Activated CD8-positive, alpha-beta memory T cell treated with anti-CD3 and anti-CD28 coated beads for 4 hours (primary cell): ENCODE results near the gene ARVCF.

Source experiments
- DNase-seq, 2 donors: peaks; one replicate each; pipeline ENCODE4 v3.0.0-alpha.2; 2020; ENCODE audit warnings: low read depth in 2 of 2

ARVCF gene

DNA sequence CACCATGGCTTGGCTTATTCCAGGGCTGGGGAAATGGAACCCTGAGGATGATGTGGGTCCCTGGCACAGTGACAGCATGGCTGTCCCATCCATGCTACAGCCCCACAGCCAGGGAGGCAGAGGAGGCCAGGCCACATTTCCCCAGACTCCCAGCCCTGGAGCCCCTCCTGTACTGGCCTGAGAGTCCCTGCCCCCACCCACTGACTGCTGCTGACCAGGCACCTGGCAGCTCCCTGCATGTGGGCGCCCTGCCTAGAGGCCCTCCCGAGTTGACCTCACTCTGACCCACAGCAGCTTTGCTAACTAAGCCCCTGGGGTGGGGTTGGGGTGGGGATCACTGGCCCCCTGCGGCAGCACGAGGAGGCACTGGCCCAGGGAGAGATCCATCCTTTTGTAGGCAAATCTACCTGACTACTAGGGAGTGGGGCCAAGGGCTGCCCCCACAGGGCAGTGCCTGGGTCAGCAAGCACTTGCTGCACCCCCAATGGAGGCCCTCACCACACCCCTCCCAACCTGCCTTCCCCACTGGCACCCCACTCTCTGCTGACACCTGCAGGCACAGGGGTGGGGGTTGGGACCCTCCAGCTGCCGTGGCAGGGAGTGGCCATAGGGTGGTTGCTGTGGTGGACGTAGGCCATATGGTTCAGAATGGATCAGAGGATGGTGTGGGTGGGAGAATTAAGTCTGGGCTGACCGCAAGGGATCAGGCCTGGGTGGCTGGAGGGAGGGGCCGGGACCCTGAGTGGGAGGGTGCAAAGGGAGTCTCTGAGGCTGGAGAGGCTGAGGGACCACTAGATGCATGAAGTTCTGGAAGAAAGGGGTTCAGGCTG, 17.4 kb downstream of the ARVCF start:
- DNase-seq, result no peak

GRCh38 chr22:19998232-19998951, 18.2 kb downstream of the ARVCF start:
- DNase-seq, result no peak

DNA sequence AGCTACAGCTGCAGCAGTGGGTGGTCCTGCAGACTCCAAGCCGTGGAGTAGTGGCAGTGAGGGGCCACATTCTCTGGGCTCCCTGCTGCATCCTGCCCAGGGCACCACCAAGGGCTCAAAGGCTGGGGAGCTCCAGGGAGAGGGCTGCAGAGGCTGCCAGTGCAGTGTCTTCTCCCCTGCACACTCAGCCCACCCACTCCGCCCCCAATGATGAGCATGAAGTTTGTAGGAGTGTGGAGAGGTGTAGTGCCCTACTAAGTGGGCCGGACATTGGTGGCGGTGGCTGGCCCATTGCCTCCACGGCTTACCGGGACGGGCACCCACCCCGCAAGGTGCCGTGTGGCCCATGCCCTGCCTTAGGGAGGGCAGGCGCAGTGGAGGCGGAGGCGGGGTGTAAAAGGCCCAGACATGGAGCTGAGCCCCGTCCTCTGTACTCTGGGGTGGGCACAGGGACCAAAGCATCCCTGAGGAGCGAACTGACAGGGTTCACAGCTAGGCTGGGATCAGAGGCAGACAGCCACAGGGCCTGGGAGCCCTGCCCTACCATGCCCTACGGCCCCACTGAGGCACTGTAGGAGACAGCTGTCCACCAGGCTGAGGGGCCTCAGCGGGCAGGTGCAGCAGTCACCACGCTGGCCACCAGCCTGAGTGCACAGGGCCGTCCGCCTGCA, 18.9 kb downstream of the ARVCF start:
- DNase-seq, result no peak

GRCh38 chr22:19996694-19997384, 19.8 kb downstream of the ARVCF start:
- DNase-seq, result no peak

- DNase-seq, result no peak
These were observed 20.8 kb downstream of the ARVCF start for GRCh38 chr22:19995611-19996339.

- DNase-seq, result no peak
These were observed 21.6 kb downstream of the ARVCF start for GRCh38 chr22:19994851-19995610.

DNA sequence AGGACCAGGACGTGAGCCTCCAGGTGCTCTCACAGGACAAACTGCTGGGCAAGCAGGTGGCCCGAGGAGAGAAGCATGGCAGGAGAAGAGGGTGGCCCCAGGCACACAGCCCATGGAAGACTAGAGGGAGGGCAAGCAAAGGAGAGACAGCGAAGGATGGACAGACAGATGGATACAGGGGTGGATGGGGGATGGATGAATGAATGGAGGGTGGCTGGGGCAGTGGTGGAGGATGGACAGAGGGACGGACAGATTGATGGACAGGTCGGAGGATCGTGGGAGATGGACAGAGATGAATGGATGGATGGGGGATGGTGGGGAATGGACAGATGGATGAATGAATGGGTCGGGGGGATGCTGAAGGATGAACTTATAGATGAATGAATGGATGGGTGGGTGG, 22.7 kb downstream of the ARVCF start:
- DNase-seq, result no peak

GRCh38 chr22:19992921-19993355, 23.7 kb downstream of the ARVCF start:
- no peak for DNase-seq

DNA sequence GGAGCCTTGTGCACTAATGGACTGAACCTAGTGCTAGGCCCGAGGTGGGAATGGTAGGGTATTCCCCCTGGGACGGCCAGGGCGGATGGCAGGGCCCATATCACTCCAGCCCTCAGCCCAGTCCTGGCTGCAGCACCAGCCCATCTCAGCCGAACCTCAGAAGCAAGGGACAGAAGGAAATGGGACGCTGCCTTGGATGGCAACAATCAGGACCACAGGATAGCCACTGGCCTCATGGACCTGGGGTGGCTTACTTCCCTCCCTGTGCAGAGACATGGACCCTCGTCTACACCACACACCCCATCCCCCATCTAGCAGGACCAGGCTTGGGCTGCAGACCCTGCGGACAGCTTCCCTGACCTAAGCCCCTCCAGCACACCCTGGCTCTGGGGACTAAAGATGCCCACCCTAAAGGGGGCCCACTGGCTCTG, 24.1 kb downstream of the ARVCF start:
- no peak for DNase-seq

- DNase-seq, result no peak
These were observed 24.8 kb downstream of the ARVCF start for GRCh38 chr22:19991645-19992451.

DNA sequence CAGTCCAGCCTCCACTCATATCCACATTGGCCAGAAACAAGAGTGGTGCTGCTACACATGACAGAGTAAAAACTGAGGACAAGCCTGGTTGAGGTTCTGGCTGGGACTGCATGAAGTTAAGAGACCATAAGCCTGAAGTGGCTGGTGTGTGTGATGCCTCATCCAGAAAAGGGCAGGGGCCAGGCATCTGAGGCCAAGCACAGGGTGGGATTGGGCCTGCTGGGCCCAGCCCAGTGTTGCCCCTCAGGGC, 25.3 kb downstream of the ARVCF start:
- DNase-seq, result no peak

DNA sequence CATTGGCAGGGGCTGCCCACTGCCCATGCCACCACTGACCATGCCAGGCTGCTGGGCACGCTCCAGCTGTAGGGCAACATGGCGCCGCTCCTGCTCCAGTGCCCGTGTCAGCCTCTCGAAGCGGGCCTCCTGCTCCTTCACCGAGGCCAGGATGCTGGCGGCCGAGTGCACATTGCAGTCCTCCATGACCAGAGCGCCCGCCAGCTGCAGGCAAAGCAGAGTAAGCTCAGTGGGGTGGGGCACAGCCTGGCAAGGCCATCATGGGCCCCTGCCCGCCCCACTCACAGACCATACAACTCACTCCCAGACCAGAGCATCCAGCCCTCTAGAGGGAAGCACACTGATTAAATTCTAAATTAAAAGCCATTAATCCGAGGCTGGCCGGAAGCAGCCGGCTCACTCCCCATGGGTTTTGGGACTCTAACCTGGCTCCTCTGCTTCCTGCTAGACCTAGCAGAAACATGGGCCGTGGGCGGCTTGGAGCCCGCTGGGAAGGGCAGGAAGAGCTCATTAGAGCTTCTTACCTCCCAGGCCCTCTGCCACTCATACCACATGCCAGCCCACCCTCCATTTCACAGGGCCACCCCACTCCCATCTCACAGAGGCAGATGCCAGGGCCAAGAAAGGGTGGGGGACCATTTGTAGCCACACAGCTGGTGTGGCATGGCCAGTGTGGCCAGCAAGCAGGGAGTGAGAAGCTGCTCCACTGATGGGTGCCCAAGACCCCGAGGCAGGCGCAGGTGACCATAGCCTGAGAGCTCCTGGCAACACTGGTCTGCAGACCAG, 25.8 kb downstream of the ARVCF start:
- no peak for DNase-seq

- DNase-seq, result no peak
These were observed 26.4 kb downstream of the ARVCF start for GRCh38 chr22:19990188-19990587.

DNA sequence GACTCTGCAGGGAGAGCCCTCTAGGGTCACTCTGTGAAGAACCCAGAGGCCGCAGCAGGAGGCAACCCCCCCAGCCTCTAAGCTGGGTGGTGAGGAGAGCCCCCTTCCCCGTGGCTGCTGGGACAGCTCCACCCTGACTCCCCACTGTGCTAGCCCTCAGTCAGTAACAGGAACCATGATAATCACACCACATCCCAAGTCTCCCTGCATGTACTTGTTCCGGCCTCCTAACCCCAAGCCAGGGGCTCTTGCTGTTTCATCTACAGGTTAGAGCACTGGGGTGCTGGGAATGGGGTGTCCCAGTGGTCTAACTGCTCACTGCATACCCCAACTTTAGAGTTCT, 26.9 kb downstream of the ARVCF start:
- DNase-seq, result no peak

DNA sequence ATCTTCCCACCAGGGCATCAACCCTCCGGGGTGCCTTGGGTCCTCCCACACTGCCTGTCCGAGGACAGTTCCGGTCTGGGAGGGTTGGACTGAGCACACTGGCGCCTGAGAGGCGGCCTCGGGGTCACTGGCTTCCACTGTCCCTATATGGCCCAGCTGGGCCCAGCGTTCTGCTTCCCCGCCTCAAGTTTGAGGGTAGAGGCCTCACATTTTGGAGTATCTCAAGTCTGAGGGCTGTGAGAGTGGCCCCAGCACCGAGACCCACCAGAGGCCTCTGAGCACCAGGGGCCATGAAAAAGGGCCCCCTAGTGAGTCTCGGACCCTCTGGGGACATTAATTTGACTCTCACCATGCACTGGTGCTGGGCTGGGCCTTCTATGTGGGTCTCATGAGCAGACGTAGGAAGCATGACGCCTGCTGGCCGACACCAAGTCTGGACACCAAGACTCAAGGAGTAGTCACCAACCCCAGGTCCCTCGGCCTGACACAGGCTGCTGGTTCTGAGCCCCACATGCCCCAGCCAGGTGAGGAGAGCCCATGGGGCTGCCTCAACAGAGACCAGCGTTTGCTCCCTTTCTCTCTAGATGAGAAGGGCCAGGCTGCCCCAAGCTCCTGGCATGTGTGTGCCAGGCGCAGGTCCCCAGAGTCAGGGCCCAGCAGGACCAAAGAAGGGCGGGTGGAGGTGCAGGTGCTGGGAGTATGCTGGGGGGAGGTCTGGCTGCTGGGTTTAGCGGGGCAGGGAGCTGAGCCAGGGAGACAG, 27.5 kb downstream of the ARVCF start:
- DNase-seq, result no peak

DNA sequence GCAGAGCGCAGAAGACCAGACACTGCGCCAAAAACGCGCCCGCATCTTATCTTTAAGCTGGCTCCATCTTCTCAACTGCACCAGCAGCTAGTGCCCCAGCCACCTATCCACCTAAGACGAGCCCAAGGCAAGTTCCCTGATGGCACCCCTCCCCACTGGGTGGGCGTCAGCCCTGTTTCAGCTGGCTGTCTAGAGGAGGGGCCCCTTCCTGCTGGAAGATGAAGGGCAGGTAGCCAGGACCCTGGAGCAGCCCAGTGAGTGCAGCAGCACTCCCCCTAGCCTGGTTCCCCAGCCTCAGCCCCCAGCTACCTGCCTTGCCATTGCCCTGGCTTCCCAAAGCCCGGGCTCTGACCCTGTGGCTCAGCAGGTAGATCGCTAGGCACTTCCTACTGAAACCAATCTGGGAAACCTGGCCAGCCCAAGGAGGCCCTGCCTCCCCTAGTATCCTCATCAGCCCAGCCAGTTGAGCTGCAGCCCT, 28.3 kb downstream of the ARVCF start:
- no peak for DNase-seq

DNA sequence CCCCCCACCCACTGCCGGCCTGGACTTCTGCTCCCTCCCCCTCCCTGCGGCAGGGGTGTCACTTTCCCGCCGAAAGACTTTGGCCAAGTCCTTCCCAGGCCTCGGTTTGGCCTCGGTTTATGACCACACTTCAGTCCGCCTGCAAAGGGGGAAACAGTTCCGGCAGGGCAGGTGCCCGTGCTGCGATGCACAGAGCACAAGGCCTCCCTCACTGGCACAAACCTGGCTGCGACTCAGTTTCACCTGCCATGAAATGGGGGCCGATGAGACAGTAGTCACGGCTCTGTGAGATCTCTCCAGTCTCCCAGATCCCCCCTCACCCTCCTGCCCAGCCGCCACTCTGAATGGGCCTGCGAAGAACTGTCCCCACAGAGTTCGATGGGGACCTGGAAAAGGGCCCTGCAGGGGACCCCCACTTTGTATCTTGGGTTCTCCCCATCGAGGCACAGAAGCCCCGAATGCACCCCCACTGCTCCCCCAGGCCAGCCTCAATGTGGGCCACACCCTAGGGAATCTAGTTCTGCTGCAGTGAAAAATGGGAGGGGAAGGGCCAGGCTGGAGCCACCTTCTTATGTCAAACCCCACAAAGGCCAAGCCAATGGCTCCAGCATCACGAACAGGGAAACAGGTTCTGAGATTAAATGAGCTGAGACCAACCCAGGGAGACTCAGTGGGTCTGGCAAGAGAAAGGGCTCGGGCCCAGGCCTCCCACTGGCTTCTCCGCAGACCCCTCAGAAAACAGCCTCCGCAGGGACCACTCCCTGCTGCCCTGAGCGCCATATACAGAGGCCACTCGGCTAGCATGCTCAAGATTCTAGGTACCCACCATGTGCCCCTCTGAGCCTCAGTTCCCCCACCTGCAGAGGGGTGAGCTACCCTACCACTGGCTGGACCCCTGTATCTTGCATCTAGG, 29.0 kb downstream of the ARVCF start:
- DNase-seq, result no peak
